Activated naive CD8-positive, alpha-beta T cell treated with anti-CD3 and anti-CD28 coated beads, Interleukin-2, amount 50 U/mL, for 16 hours (primary cell): Measurements from ENCODE around the gene SENP5.
"Not testable (repeated sequence)": the region's sequence is repeated elsewhere in the genome, so short reads cannot be mapped to it uniquely, and the experiment has no call there.

Source experiments
- DNase-seq: peaks from one replicate; pipeline ENCODE4 v3.0.0-alpha.2; 2020; ENCODE audit warnings: low read depth, low spot score

SENP5 gene

GRCh38 chr3:196941729-196942225, 74.1 kb downstream of the SENP5 start:
- DNase-seq = peak; percentile 22

DNA sequence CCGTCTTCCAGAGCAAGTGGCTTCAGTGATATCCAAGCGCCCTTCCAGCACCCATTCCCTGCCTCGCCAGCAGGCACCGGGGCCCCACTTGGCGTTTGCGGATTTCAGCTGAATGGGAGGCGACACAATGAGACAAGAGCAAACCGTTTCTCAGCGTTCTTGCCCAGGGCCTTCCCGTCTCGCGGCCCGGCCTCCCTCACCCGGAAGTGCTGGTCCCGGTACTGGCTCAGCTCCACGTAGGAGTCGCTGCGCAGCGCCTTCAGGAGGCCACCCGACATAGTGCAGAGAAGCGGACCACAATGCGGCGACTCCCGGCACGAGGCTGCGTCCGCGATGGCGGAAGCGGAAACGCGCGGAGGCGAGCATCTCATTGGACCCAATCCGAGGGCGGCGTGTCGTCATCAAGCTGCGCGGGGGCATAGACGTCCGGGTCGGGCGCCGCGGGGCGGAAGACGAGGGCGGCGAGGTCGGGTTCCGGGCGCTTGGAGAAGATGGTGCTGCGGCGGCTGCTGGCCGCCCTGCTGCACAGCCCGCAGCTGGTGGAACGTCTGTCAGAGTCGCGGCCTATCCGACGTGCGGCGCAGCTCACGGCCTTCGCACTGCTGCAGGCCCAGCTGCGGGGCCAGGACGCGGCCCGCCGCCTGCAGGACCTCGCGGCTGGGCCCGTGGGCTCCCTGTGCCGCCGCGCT, 74.7 kb downstream of the SENP5 start, which contains the start of gene NCBP2:
TSS of gene NCBP2 (minus strand) at position 303 of the 689 bp plus-strand sequence. CDS start at position 278, 25 bp downstream.
- DNase-seq = peak; percentile 99

GRCh38 chr3:196942915-196943277, 75.2 kb downstream of the SENP5 start:
- DNase-seq = no peak

GRCh38 chr3:196944037-196944790, 76.5 kb downstream of the SENP5 start:
- not testable (repeated sequence) for DNase-seq

GRCh38 chr3:196947136-196947859, 79.6 kb downstream of the SENP5 start:
- no peak for DNase-seq

- no peak for DNase-seq
Observed at GRCh38 chr3:196947860-196948441, 80.2 kb downstream of the SENP5 start.

- no peak for DNase-seq
Observed at GRCh38 chr3:196948442-196949284, 80.9 kb downstream of the SENP5 start.

- DNase-seq = no peak
Observed at GRCh38 chr3:196949285-196949619, 81.5 kb downstream of the SENP5 start.

DNA sequence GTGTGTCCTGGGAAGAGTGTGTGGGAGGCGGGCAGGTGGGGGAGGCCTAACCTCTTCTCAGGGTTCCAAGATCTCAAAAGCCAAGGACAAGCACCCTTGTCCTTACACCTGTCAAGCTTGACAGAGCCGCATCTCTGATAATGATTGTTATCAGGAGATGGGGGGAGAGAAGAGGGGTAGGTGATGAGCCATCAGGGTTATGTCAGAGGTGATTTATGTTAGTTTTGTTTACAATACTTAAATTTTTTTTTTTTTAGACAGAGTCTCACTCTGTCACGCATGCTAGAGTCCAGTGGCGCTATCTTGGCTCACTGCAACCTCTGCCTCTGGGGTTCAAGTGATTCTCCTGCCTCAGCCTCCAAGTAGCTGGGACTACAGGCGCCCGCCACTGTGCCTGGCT, 82.0 kb downstream of the SENP5 start:
- no peak for DNase-seq

DNA sequence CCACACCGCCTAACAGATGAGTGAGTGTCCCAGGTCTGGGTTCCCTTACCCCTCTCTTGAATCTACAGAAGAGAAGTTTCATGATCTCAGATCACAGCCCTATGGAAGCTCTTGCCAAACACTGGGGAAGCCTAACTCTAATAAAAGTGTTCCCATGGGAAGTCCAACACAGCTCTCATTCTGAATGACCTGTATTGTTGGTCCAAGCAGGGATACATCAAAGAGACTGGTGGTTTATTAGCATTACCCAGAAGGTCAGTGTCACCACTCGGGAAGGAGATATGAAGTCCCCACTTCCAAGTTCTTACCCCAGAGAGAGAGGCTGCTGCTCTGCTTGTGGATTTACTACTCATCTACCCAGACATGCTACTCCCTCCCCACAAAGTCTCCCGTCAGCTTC, 83.7 kb downstream of the SENP5 start:
- DNase-seq = no peak

GRCh38 chr3:196954832-196955231, 87.1 kb downstream of the SENP5 start:
- DNase-seq = no peak

GRCh38 chr3:196962108-196962929, 94.6 kb downstream of the SENP5 start:
- DNase-seq = no peak

- DNase-seq = no peak
Observed at GRCh38 chr3:196962930-196963630, 95.4 kb downstream of the SENP5 start.

DNA sequence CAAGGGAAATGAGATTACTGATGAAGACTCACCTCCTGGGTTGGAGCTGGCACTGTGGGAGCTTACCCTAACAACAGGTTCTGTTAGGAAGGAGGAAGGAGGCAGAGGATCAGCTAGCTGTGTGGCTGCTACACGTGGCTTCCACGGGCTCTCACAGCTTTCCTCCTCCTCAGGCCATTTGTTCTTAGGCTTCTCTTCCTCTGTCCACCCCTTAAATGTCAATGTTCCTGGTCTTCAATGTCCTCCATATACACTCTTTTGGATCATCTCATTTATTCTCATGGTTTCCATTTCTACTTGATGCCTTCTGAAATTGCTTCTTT, 95.9 kb downstream of the SENP5 start:
- DNase-seq = no peak

- DNase-seq = no peak
Observed at GRCh38 chr3:196965112-196965803, 97.5 kb downstream of the SENP5 start.

DNA sequence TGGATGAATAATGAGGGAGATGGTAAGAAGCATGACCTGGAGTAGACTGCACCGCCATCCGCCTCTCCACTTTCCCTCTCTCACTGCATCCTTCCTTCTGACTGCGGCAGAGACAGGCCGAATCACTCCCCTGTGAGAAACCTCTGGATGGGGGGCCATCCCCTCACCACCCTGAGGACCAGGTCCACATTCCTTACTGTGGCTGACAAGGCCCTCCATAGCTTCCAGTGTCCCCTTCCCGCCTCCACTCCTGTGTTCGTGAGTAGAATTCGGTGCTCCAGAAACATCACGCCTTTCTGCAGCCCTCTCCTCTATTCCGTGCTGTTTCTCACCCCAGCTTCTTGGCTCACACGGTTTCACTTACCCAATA, 98.1 kb downstream of the SENP5 start:
- DNase-seq = no peak

GRCh38 chr3:196966526-196967401, 99.0 kb downstream of the SENP5 start:
- DNase-seq = no peak
